ENCODE results near the gene ADAMTS2.

Gene ADAMTS2

DNA sequence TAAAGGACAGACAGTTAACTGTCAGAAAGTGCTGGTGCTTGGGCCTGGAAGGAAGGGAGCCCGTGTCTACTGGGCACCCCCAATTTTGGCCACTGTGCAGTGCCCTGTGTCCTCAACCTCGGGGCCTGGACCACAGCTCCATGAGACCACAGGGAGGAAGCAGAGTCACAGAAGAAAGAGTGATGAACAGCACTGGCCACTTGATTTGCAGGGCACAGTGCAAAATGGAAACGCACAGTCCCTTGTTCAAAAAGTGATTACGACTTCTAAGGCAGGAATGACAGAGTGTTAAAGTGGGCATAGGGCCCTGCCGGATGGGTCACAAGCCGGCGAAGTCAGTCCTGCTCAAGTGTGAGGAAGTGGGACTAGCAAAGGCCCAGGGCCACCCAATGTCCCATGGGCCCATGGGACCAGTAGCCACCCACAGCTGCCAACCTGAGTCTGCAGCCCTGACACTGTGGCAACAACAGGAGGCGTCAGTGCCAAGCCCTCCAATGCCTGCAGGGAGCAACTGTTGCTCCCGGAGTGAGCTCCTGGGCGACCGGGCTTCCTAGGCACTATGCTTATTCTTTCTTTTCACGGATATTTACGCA is 85.4 kb downstream of the ADAMTS2 start:
- TF ChIP-seq TAF1 (IDR thresholded peaks at IDR 0.05; ENCODE audit: low read depth) = no peak
- TF ChIP-seq FOXM1 (IDR thresholded peaks at IDR 0.05; ENCODE audit: borderline replicate concordance, low read depth) = no peak
- no peak for TF ChIP-seq YY1 (IDR thresholded peaks at IDR 0.05; ENCODE audit: low read depth)
- no peak for TF ChIP-seq RAD21 (IDR thresholded peaks at IDR 0.05; ENCODE audit: low read depth)
- no peak for TF ChIP-seq TCF12 (IDR thresholded peaks at IDR 0.05; ENCODE audit: low read depth)
- TF ChIP-seq, protein P1, sequence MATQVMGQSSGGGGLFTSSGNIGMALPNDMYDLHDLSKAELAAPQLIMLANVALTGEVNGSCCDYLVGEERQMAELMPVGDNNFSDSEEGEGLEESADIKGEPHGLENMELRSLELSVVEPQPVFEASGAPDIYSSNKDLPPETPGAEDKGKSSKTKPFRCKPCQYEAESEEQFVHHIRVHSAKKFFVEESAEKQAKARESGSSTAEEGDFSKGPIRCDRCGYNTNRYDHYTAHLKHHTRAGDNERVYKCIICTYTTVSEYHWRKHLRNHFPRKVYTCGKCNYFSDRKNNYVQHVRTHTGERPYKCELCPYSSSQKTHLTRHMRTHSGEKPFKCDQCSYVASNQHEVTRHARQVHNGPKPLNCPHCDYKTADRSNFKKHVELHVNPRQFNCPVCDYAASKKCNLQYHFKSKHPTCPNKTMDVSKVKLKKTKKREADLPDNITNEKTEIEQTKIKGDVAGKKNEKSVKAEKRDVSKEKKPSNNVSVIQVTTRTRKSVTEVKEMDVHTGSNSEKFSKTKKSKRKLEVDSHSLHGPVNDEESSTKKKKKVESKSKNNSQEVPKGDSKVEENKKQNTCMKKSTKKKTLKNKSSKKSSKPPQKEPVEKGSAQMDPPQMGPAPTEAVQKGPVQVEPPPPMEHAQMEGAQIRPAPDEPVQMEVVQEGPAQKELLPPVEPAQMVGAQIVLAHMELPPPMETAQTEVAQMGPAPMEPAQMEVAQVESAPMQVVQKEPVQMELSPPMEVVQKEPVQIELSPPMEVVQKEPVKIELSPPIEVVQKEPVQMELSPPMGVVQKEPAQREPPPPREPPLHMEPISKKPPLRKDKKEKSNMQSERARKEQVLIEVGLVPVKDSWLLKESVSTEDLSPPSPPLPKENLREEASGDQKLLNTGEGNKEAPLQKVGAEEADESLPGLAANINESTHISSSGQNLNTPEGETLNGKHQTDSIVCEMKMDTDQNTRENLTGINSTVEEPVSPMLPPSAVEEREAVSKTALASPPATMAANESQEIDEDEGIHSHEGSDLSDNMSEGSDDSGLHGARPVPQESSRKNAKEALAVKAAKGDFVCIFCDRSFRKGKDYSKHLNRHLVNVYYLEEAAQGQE (IDR thresholded peaks at IDR 0.05; ENCODE audit: low read depth) = no peak
- no peak for TF ChIP-seq NFIC (IDR thresholded peaks at IDR 0.05)
- no peak for TF ChIP-seq TEAD4 (IDR thresholded peaks at IDR 0.05)
- TF ChIP-seq ZBTB7A (IDR thresholded peaks at IDR 0.05; ENCODE audit: low read depth) = no peak
- TF ChIP-seq EGR1 (IDR thresholded peaks at IDR 0.05) = no peak
- TF ChIP-seq CREB1 (IDR thresholded peaks at IDR 0.05; ENCODE audit: low read depth) = no peak
- no peak for TF ChIP-seq EP300 (IDR thresholded peaks at IDR 0.05; ENCODE audit: borderline replicate concordance)
- TF ChIP-seq, protein P2, sequence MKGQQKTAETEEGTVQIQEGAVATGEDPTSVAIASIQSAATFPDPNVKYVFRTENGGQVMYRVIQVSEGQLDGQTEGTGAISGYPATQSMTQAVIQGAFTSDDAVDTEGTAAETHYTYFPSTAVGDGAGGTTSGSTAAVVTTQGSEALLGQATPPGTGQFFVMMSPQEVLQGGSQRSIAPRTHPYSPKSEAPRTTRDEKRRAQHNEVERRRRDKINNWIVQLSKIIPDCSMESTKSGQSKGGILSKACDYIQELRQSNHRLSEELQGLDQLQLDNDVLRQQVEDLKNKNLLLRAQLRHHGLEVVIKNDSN (IDR thresholded peaks at IDR 0.05) = no peak
- TF ChIP-seq, protein P3, sequence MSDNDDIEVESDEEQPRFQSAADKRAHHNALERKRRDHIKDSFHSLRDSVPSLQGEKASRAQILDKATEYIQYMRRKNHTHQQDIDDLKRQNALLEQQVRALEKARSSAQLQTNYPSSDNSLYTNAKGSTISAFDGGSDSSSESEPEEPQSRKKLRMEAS (IDR thresholded peaks at IDR 0.05) = no peak
- no peak for TF ChIP-seq CEBPB (IDR thresholded peaks at IDR 0.05)

DNA sequence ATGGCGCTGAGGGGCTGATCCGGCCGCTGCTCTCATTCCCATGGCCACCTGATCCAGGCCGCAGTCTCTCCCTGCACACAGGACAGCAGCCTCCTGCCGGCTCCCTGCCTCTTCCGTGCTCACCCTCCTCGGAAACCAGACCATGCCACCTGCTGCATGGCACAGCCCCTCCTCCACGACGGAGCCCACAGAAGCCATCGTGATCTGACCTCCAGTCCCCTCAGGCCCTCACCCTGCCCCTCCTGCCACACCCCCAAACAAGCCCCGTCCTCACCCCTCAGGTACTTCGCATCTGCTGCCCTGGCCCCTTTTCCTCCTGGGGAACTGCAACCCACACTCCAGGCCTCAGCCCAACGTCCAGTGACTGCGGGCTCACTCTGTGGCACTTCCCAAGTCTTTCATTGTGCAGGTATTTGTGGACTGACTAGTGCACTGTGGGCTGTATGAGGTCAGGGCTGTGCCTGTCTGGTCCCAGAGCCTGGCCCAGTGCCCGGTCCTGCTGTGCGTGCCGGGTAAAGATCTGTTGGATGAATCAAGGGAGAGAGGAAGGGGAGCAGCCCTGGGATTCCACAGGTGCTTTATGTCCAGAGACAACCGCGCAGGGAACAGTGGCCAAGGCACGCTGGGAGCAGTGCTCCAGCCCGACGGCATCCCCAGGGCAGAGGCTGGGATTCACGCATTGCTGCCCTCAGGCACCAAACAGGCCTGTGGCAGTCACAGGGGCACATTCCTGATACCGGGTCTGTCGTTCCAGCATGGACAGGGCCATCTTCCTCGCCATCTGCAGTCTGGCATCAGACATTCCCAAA is 86.1 kb downstream of the ADAMTS2 start:
- TF ChIP-seq TAF1 (IDR thresholded peaks at IDR 0.05; ENCODE audit: low read depth) = no peak
- TF ChIP-seq RAD21 (IDR thresholded peaks at IDR 0.05; ENCODE audit: low read depth) = no peak
- no peak for TF ChIP-seq EP300 (IDR thresholded peaks at IDR 0.05; ENCODE audit: borderline replicate concordance)
- no peak for TF ChIP-seq NFIC (IDR thresholded peaks at IDR 0.05)

DNA sequence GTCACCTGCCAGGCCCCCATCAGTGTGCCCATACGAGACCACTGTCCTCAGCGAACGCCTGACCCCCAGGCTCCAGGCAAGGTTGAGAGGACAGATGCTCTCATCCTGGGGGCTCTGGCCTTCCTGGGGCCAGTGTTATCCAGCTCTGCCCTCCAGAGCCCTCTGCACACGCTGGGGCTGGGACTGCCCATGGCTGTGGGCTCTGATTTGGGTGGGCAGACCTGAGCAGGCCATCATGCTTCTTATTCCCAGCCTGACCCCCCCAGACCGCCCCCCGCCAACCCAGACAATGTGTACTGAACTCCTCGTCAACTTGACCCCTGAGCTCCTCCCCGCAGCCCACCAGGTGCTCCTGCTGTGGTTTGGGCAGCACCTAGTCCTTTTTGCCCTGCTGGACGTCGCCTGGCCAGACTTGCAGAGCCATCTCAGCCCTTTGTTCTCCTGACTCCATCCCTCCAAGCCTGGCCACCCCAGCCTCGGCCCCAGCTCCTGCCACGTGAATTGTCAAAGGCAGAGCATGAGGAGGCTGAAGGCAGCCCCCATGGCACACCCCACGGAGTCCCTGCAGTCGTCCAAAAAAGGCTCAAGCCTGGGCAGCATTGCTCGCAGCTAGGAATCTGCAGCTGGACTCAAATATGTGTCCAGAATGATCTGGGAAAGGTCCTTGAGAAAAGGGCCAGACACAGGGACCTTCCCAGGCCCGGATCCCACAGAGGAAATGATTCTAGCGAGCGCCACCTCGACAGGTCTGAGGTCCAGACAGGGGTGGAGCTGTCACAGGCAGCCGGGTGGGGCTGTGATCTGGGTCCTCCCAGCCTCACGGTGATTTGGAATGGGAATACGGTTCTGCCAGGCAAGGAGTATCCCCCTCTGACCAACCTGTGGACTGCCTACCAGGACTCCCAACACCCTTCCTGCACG is 87.0 kb downstream of the ADAMTS2 start:
- TF ChIP-seq RAD21 (IDR thresholded peaks at IDR 0.05; ENCODE audit: low read depth) = no peak
- no peak for TF ChIP-seq NFIC (IDR thresholded peaks at IDR 0.05)
- TF ChIP-seq, protein P1 (IDR thresholded peaks at IDR 0.05; ENCODE audit: low read depth) = no peak
- TF ChIP-seq EGR1 (IDR thresholded peaks at IDR 0.05) = no peak
- TF ChIP-seq TEAD4 (IDR thresholded peaks at IDR 0.05) = no peak
- no peak for TF ChIP-seq ZBTB7A (IDR thresholded peaks at IDR 0.05; ENCODE audit: low read depth)
- TF ChIP-seq CREB1 (IDR thresholded peaks at IDR 0.05; ENCODE audit: low read depth) = no peak
- TF ChIP-seq YY1 (IDR thresholded peaks at IDR 0.05; ENCODE audit: low read depth) = no peak
- TF ChIP-seq FOXM1 (IDR thresholded peaks at IDR 0.05; ENCODE audit: borderline replicate concordance, low read depth) = no peak
- TF ChIP-seq CEBPB (IDR thresholded peaks at IDR 0.05) = no peak
- TF ChIP-seq, protein P3 (IDR thresholded peaks at IDR 0.05) = no peak
- TF ChIP-seq EP300 (IDR thresholded peaks at IDR 0.05; ENCODE audit: borderline replicate concordance) = no peak
- no peak for TF ChIP-seq TCF12 (IDR thresholded peaks at IDR 0.05; ENCODE audit: low read depth)
- no peak for TF ChIP-seq TAF1 (IDR thresholded peaks at IDR 0.05; ENCODE audit: low read depth)
- TF ChIP-seq, protein P2 (IDR thresholded peaks at IDR 0.05) = no peak

DNA sequence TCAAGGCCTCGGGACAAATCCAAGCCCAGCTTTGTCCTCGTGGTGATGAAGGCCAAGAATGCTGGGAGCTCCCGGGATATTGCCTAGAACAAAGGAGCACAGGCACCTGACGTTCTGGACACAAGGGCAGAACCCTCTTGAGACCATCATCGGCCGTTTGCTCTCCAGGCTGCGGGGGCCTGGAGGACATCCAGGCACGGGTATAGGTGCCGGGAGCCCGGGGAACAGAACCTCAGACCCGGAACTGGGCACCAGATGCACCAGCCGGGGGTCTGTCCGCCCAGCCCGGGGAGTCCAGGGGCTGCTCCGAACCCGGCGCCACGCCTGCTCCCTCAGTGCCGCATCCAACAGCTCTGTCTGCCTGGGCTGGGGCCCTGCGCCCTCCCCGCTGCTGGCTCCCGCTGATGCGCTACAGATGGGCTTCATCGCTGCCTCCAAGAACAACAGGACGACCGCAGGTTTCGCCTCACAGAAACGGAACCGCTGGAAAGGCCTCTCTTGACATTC is 88.0 kb downstream of the ADAMTS2 start:
- TF ChIP-seq, protein P3 (IDR thresholded peaks at IDR 0.05) = no peak
- TF ChIP-seq ZBTB7A (IDR thresholded peaks at IDR 0.05; ENCODE audit: low read depth) = no peak
- TF ChIP-seq YY1 (IDR thresholded peaks at IDR 0.05; ENCODE audit: low read depth) = no peak
- TF ChIP-seq EGR1 (IDR thresholded peaks at IDR 0.05) = no peak
- TF ChIP-seq TEAD4 (IDR thresholded peaks at IDR 0.05) = no peak
